WTC11 (cell line): ENCODE results near the gene FRMD4A. TPM values are rescaled to one million over a fixed set of nuclear protein-coding genes. Genes with fewer than 3 reads are reported as not detected.

Experiments
- ATAC-seq: fragments of 200-7000 bp; cut with Tn5 transposase; 2 replicates; pipeline ENCODE4 v1.10.0; 2021; ENCODE audit warnings: mild to moderate bottlenecking, moderate library complexity
- CTCF ChIA-PET: fragments of 300-600 bp; sonication (Branson Sonifier 250); formaldehyde crosslinking; loops from one replicate; lab custom pipeline; 2021; ENCODE audit warnings: antibody characterized with exemption; lab: Charles Lee
- POLR2A ChIA-PET: fragments of 350-600 bp; sonication (Branson Sonifier 250); formaldehyde crosslinking; loops from one replicate; lab custom pipeline; 2021; ENCODE audit warnings: antibody characterized with exemption; lab: Charles Lee
- DNase-seq: peaks from one replicate; pipeline ENCODE4 v3.0.0; 2021; ENCODE audit warnings: low spot score
- H3K27ac Mint-ChIP-seq: 2 replicates; pipeline ENCODE4 v1.8.0; 2021; ENCODE audit warnings: mixed read lengths
- H3K27me3 Mint-ChIP-seq: 2 replicates; pipeline ENCODE4 v1.8.0; 2021; ENCODE audit warnings: low read depth, mild to moderate bottlenecking, moderate library complexity, mixed read lengths
- H3K36me3 Mint-ChIP-seq: 2 replicates; pipeline ENCODE4 v1.8.0; 2021; ENCODE audit warnings: mixed read lengths
- H3K4me1 Mint-ChIP-seq: 2 replicates; pipeline ENCODE4 v1.8.0; 2022; ENCODE audit warnings: mixed read lengths
- H3K4me3 Mint-ChIP-seq: 2 replicates; pipeline ENCODE4 v1.8.0; 2021; ENCODE audit warnings: mild to moderate bottlenecking, moderate library complexity, mixed read lengths
- H3K9me3 Mint-ChIP-seq: 2 replicates; pipeline ENCODE4 v1.8.0; 2021; ENCODE audit warnings: mixed read lengths
- ATF3 ChIP-seq: sonication (generic); formaldehyde crosslinking; conservative IDR thresholded peaks from 2 replicates; pipeline ENCODE4 v1.8.1; 2022; ENCODE audit warnings: mild to moderate bottlenecking, missing genetic modification reagents
- CBFB ChIP-seq: sonication (generic); formaldehyde crosslinking; IDR thresholded peaks from 2 replicates; pipeline ENCODE4 v1.8.1; 2022; ENCODE audit warnings: mild to moderate bottlenecking, low read depth, missing genetic modification reagents
- ESRRA ChIP-seq: sonication (generic); formaldehyde crosslinking; IDR thresholded peaks from 2 replicates; pipeline ENCODE4 v1.8.1; 2022; ENCODE audit warnings: mild to moderate bottlenecking, missing genetic modification reagents, borderline replicate concordance
- FOXK1 ChIP-seq: sonication (generic); formaldehyde crosslinking; IDR thresholded peaks from 2 replicates; pipeline ENCODE4 v1.8.0; 2022; ENCODE audit warnings: mild to moderate bottlenecking, moderate library complexity, missing genetic modification reagents
- HMGA2 ChIP-seq: fragments of 250-450 bp; sonication (Bioruptor Pico); IDR thresholded peaks from 2 replicates; pipeline ENCODE4 v1.4.0; 2021; ENCODE audit warnings: mild to moderate bottlenecking, moderate library complexity
- KAT7 ChIP-seq: sonication (generic); formaldehyde crosslinking; IDR thresholded peaks from 2 replicates; pipeline ENCODE4 v1.8.1; 2023; ENCODE audit warnings: missing genetic modification reagents, mild to moderate bottlenecking, borderline replicate concordance
- MAX ChIP-seq: sonication (generic); formaldehyde crosslinking; IDR thresholded peaks from 2 replicates; pipeline ENCODE4 v1.8.0; 2022; ENCODE audit warnings: mild to moderate bottlenecking, missing genetic modification reagents
- OVOL2 ChIP-seq: fragments of 250-450 bp; sonication (Bioruptor Pico); IDR thresholded peaks from 2 replicates; pipeline ENCODE4 v1.9.0; 2021; ENCODE audit warnings: mild to moderate bottlenecking, borderline replicate concordance
- PRDM15 ChIP-seq: sonication (generic); formaldehyde crosslinking; IDR thresholded peaks from 2 replicates; pipeline ENCODE4 v1.8.0; 2022; ENCODE audit warnings: missing genetic modification reagents
- SMAD4 ChIP-seq: sonication (generic); formaldehyde crosslinking; IDR thresholded peaks from 2 replicates; pipeline ENCODE4 v1.8.0; 2022; ENCODE audit warnings: mild to moderate bottlenecking, missing genetic modification reagents
- SP1 ChIP-seq: sonication (generic); formaldehyde crosslinking; conservative IDR thresholded peaks from 2 replicates; pipeline ENCODE4 v1.8.1; 2022; ENCODE audit warnings: missing genetic modification reagents
- ZMAT4 ChIP-seq: fragments of 250-450 bp; sonication (Bioruptor Pico); IDR thresholded peaks from 2 replicates; pipeline ENCODE4 v1.9.0; 2021; ENCODE audit warnings: mild to moderate bottlenecking
- ZNF138 ChIP-seq: sonication (generic); formaldehyde crosslinking; conservative IDR thresholded peaks from 2 replicates; pipeline ENCODE4 v1.8.1; 2022; ENCODE audit warnings: mild to moderate bottlenecking, moderate library complexity, missing genetic modification reagents
- ZNF396 ChIP-seq: fragments of 250-450 bp; sonication (Bioruptor Pico); IDR thresholded peaks from 2 replicates; pipeline ENCODE4 v1.8.0; 2021; ENCODE audit warnings: mild to moderate bottlenecking, moderate library complexity, borderline replicate concordance
- ZNF425 ChIP-seq: fragments of 250-450 bp; sonication (Bioruptor Pico); conservative IDR thresholded peaks from 2 replicates; pipeline ENCODE4 v1.9.0; 2021; ENCODE audit warnings: mild to moderate bottlenecking
- ZNF512 ChIP-seq: sonication (generic); formaldehyde crosslinking; IDR thresholded peaks from 2 replicates; pipeline ENCODE4 v1.8.1; 2022; ENCODE audit warnings: missing genetic modification reagents, borderline replicate concordance
- ZSCAN18 ChIP-seq: fragments of 250-450 bp; sonication (Bioruptor Pico); IDR thresholded peaks from 2 replicates; pipeline ENCODE4 v2.1.2; 2022; ENCODE audit warnings: mild to moderate bottlenecking, moderate library complexity
- total RNA-seq: library from RNA; stranded (reverse); gene quantifications from 3 replicates; pipeline ENCODE4 v1.2.3, GENCODE V29; 2021

Gene FRMD4A
- total RNA-seq, 1 experiment from 2014 or later = 35.5 TPM

GRCh38 chr10:14077430-14077829 is 253.3 kb downstream of the FRMD4A start:
- H3K4me1 Mint-ChIP-seq = peaks cover 6% of the 10 kb centered on the region
- no peak overlapping the region for H3K4me3 Mint-ChIP-seq
- ChIA-PET POLR2A (no interaction called here), CTCF (no interaction called here)
- no peak for DNase-seq
- H3K9me3 Mint-ChIP-seq = peaks cover 3% of the 10 kb centered on the region; the same call in 1 of the 2 replicates
- H3K27ac Mint-ChIP-seq = no peak overlapping the region
- H3K36me3 Mint-ChIP-seq = no peaks in the 10 kb centered on the region
- H3K27me3 Mint-ChIP-seq = no peaks in the 10 kb centered on the region
- no peak for ATAC-seq
- TF ChIP-seq MAX (no peak), ZSCAN18 (CRISPR knock-in tag) (no peak), SP1 (no peak), SMAD4 (CRISPR knock-in tag) (no peak), FOXK1 (CRISPR knock-in tag) (no peak), OVOL2 (CRISPR knock-in tag) (no peak), ZNF396 (CRISPR knock-in tag) (no peak), ZNF425 (CRISPR knock-in tag) (no peak), ZMAT4 (no peak), ATF3 (no peak), ZNF138 (CRISPR knock-in tag) (no peak), PRDM15 (CRISPR knock-in tag) (no peak)

GRCh38 chr10:14074062-14074884 is 256.5 kb downstream of the FRMD4A start:
- Mint-ChIP-seq H3K27ac (no peak overlapping the region), H3K4me3 (no peak overlapping the region), H3K36me3 (no peaks in the 10 kb centered on the region), H3K27me3 (no peaks in the 10 kb centered on the region), H3K4me1 (peaks cover 6% of the 10 kb centered on the region), H3K9me3 (peaks cover 3% of the 10 kb centered on the region; the same call in 1 of the 2 replicates)
- DNase-seq (no peak), ATAC-seq (no peak)
- ChIA-PET CTCF (interaction anchor here (1.2 to 1.5 kb wide), 3 partner anchors 9 to 19 kb away, joined by 3 to 7 read pairs (median 4); no protein-coding TSS in a partner anchor), POLR2A (no interaction called here)
- TF ChIP-seq ZNF512 (CRISPR knock-in tag) (no peak), KAT7 (CRISPR knock-in tag) (no peak), HMGA2 (CRISPR knock-in tag) (no peak), CBFB (no peak), ESRRA (CRISPR knock-in tag) (no peak)
